Measurements from ENCODE around the gene NHERF2.

DNA sequence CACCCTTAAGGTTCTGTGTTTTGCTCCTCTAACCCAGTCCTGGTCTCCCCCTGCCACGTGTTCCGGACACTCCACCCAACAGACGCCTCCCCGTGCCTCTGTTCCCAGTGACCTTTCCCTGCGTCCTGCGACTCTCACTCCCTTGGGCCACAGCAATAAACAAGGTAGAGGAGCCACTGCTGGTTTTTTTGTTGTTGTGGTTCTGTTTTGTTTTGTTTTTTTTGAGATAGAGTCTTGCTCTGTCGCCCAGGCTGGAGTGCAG, 10.8 kb upstream of the NHERF2 start:
- TF ChIP-seq, protein P1, sequence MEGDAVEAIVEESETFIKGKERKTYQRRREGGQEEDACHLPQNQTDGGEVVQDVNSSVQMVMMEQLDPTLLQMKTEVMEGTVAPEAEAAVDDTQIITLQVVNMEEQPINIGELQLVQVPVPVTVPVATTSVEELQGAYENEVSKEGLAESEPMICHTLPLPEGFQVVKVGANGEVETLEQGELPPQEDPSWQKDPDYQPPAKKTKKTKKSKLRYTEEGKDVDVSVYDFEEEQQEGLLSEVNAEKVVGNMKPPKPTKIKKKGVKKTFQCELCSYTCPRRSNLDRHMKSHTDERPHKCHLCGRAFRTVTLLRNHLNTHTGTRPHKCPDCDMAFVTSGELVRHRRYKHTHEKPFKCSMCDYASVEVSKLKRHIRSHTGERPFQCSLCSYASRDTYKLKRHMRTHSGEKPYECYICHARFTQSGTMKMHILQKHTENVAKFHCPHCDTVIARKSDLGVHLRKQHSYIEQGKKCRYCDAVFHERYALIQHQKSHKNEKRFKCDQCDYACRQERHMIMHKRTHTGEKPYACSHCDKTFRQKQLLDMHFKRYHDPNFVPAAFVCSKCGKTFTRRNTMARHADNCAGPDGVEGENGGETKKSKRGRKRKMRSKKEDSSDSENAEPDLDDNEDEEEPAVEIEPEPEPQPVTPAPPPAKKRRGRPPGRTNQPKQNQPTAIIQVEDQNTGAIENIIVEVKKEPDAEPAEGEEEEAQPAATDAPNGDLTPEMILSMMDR (IDR thresholded peaks at IDR 0.05) = no peak
- no peak for TF ChIP-seq POLR2A (IDR thresholded peaks at IDR 0.05)
